MCF 10A (cell line): ENCODE measurements around the gene PLCB1. TPM values are rescaled to one million over a fixed set of nuclear protein-coding genes. Genes with fewer than 3 reads are reported as not detected.
A peak's percentile ranks its signal among the peaks of the same experiment; 100 is the strongest.

Source experiments
- BruUV-seq: library from RNA; stranded (reverse); fragments of 400-500 nt; replicated peaks from 2 replicates; lab custom pipeline; 2021; lab: Mats Ljungman, UMichigan
- CTCF ChIA-PET: fragments of 300-600 bp; sonication (Branson Sonifier 250); formaldehyde crosslinking; extraction: SDS; loops from one replicate; lab custom pipeline; 2021; ENCODE audit warnings: antibody characterized with exemption, inconsistent platforms; lab: Yijun Ruan, JAX
- POLR2A ChIA-PET: fragments of 300-600, 350-650 bp; sonication (Branson Sonifier 250); formaldehyde crosslinking; extraction: SDS; loops from one replicate; lab custom pipeline; 2020; ENCODE audit warnings: antibody characterized with exemption, inconsistent platforms; lab: Yijun Ruan, JAX
- DNase-seq: peaks from one replicate; pipeline ENCODE4 v3.0.0-alpha.2; 2018; ENCODE audit not compliant: unreplicated experiment
- H3K27ac Mint-ChIP-seq: one replicate; pipeline ENCODE4 v1.8.0; 2022; ENCODE audit warnings: mild to moderate bottlenecking, low read depth, mixed read lengths; ENCODE audit not compliant: unreplicated experiment
- H3K27me3 Mint-ChIP-seq: one replicate; pipeline ENCODE4 v1.8.0; 2022; ENCODE audit warnings: mixed read lengths; ENCODE audit not compliant: insufficient read depth, unreplicated experiment
- H3K36me3 Mint-ChIP-seq: one replicate; pipeline ENCODE4 v1.8.0; 2022; ENCODE audit warnings: mild to moderate bottlenecking, moderate library complexity, mixed read lengths; ENCODE audit not compliant: insufficient read depth, unreplicated experiment
- H3K4me1 Mint-ChIP-seq: one replicate; pipeline ENCODE4 v1.8.0; 2022; ENCODE audit warnings: mixed read lengths; ENCODE audit not compliant: insufficient read depth, unreplicated experiment
- H3K4me3 Mint-ChIP-seq: one replicate; pipeline ENCODE4 v1.8.0; 2022; ENCODE audit warnings: mild to moderate bottlenecking, moderate library complexity, mixed read lengths; ENCODE audit not compliant: unreplicated experiment
- H3K9me3 Mint-ChIP-seq: one replicate; pipeline ENCODE4 v1.8.0; 2022; ENCODE audit warnings: mixed read lengths; ENCODE audit not compliant: unreplicated experiment
- CTCF ChIP-seq: fragments of 200-600 bp; IDR thresholded peaks from one replicate; pipeline ENCODE4 v1.8.0; 2022; ENCODE audit warnings: antibody characterized with exemption, mild to moderate bottlenecking; ENCODE audit not compliant: unreplicated experiment
- intact Hi-C: fragments of 100-400 bp; cut with micrococcal nuclease; formaldehyde crosslinking; loops from 2 replicates; pipeline ENCODE4 v1.14.1; 2022
- total RNA-seq: library from RNA; stranded (reverse); gene quantifications from 2 replicates; pipeline ENCODE4 v1.2.3, GENCODE V29; 2022

Gene PLCB1
- total RNA-seq, 1 experiment from 2014 or later, result 5.9 TPM

- peaks cover 5% of the 10 kb centered on the region for H3K4me1 Mint-ChIP-seq
- CTCF ChIA-PET, result interaction anchor here (0.7 kb wide), 1 partner anchor 25 kb away, joined by 3 read pairs; no protein-coding TSS in a partner anchor
Observed at GRCh38 chr20:8624616-8625015, 492.6 kb downstream of the PLCB1 start.

GRCh38 chr20:8627340-8628004 lies 495.4 kb downstream of the PLCB1 start:
- POLR2A ChIA-PET, result no interaction called here
- CTCF ChIA-PET, result interaction anchor here (0.6 kb wide), 1 partner anchor 18 kb away, joined by 3 read pairs; no protein-coding TSS in a partner anchor
- Mint-ChIP-seq H3K4me1 (peaks cover 5% of the 10 kb centered on the region), H3K27ac (no peak overlapping the region), H3K27me3 (no peaks in the 10 kb centered on the region), H3K9me3 (no peaks in the 10 kb centered on the region), H3K4me3 (peak overlapping the region; percentile 59), H3K36me3 (peaks cover 7% of the 10 kb centered on the region)
- BruUV-seq, result no TSS peak
- intact Hi-C loops, result no loop called here
- TF ChIP-seq CTCF, result no peak
- no peak for DNase-seq

More at GRCh38 chr20:8624616-8625015, 492.6 kb downstream of the PLCB1 start:
- POLR2A ChIA-PET, result interaction anchor here (0.7 to 0.9 kb wide), 2 partner anchors 331 to 488 kb away, joined by 3 read pairs; no protein-coding TSS in a partner anchor
- no peak for DNase-seq
- no TSS peak for BruUV-seq
- TF ChIP-seq CTCF, result no peak
- H3K4me3 Mint-ChIP-seq, result no peak overlapping the region
- intact Hi-C loops, result no loop called here
- H3K27me3 Mint-ChIP-seq, result no peaks in the 10 kb centered on the region
- H3K9me3 Mint-ChIP-seq, result no peaks in the 10 kb centered on the region
- peaks cover 2% of the 10 kb centered on the region for H3K36me3 Mint-ChIP-seq
- no peak overlapping the region for H3K27ac Mint-ChIP-seq

GRCh38 chr20:8631271-8631670 lies 499.2 kb downstream of the PLCB1 start:
- CTCF ChIA-PET, result no interaction called here
- H3K36me3 Mint-ChIP-seq, result peaks cover 7% of the 10 kb centered on the region
- H3K9me3 Mint-ChIP-seq, result no peaks in the 10 kb centered on the region
- BruUV-seq, result no TSS peak
- H3K4me3 Mint-ChIP-seq, result no peak overlapping the region
- POLR2A ChIA-PET, result no interaction called here
- peaks cover 5% of the 10 kb centered on the region for H3K4me1 Mint-ChIP-seq
- no peak for DNase-seq
- no peaks in the 10 kb centered on the region for H3K27me3 Mint-ChIP-seq
- intact Hi-C loops, result no loop called here
- no peak for TF ChIP-seq CTCF
- H3K27ac Mint-ChIP-seq, result no peak overlapping the region

GRCh38 chr20:8633366-8633765 lies 501.3 kb downstream of the PLCB1 start:
- no TSS peak for BruUV-seq
- no peak overlapping the region for H3K27ac Mint-ChIP-seq
- POLR2A ChIA-PET, result no interaction called here
- no peaks in the 10 kb centered on the region for H3K4me1 Mint-ChIP-seq
- CTCF ChIA-PET, result interaction anchor here (1.4 kb wide), 1 partner anchor 88 kb away, joined by 4 read pairs; no protein-coding TSS in a partner anchor
- no peak overlapping the region for H3K4me3 Mint-ChIP-seq
- no peak for TF ChIP-seq CTCF
- DNase-seq, result no peak
- H3K36me3 Mint-ChIP-seq, result peaks cover 7% of the 10 kb centered on the region
- intact Hi-C loops, result no loop called here
- H3K27me3 Mint-ChIP-seq, result no peaks in the 10 kb centered on the region
- no peaks in the 10 kb centered on the region for H3K9me3 Mint-ChIP-seq
